Fibroblast of lung (primary cell): Measurements from ENCODE around the gene CETN1. TPM values are rescaled to one million over a fixed set of nuclear protein-coding genes. Genes with fewer than 3 reads are reported as not detected.

ENCODE experiments used
- DNase-seq, 2 donors: peaks; one replicate each; pipeline versions ENCODE4 v3.0.0 to v3.0.0-alpha.2; 2010; ENCODE audit warnings: low read depth in 2 of 2
- H2AFZ ChIP-seq: 2 replicates; pipeline ENCODE4 v1.5.1; 2012; ENCODE audit warnings: low read length, control low read depth, inconsistent platforms
- H3K27ac ChIP-seq: 2 replicates; pipeline ENCODE4 v1.5.1; 2011; ENCODE audit warnings: low read length, control low read depth; ENCODE audit not compliant: insufficient read depth
- H3K27me3 ChIP-seq: 2 replicates; pipeline ENCODE4 v1.5.1; 2011; ENCODE audit warnings: mild to moderate bottlenecking, low read length; ENCODE audit not compliant: control insufficient read depth, insufficient read depth
- H3K36me3 ChIP-seq: 2 replicates; pipeline ENCODE4 v1.5.1; 2011; ENCODE audit warnings: low read length; ENCODE audit not compliant: control insufficient read depth, insufficient read depth
- H3K4me1 ChIP-seq: 2 replicates; pipeline ENCODE4 v1.5.1; 2011; ENCODE audit warnings: low read length; ENCODE audit not compliant: control insufficient read depth, insufficient read depth; ENCODE audit errors: extremely low read depth
- H3K4me2 ChIP-seq: 2 replicates; pipeline ENCODE4 v1.5.1; 2011; ENCODE audit warnings: low read length, control low read depth; ENCODE audit not compliant: insufficient read depth; ENCODE audit errors: extremely low read depth
- H3K4me3 ChIP-seq, 4 experiments: fragments of 200-600 bp in 1 of 4; sonication (generic) in 1 of 4; replicated peaks in 1 of 4; 2 replicates each; pipeline ENCODE4 v1.5.1; 2011 to 2016; ENCODE audit warnings: low read length in 4 of 4, low read depth in 3 of 4, mild to moderate bottlenecking in 3 of 4, control low read depth in 2 of 4, inconsistent platforms in 1 of 4, mixed read lengths in 1 of 4; ENCODE audit not compliant: insufficient read depth in 1 of 4; ENCODE audit errors: control extremely low read depth in 1 of 4
- H3K79me2 ChIP-seq: 2 replicates; pipeline ENCODE4 v1.5.1; 2012; ENCODE audit warnings: mild to moderate bottlenecking, low read length, inconsistent platforms; ENCODE audit not compliant: control insufficient read depth, insufficient read depth
- H3K9ac ChIP-seq: 2 replicates; pipeline ENCODE4 v1.5.1; 2011; ENCODE audit warnings: mild to moderate bottlenecking, low read length, control low read depth; ENCODE audit not compliant: insufficient read depth
- H3K9me3 ChIP-seq: 2 replicates; pipeline ENCODE4 v1.5.1; 2012; ENCODE audit warnings: low read depth, low read length; ENCODE audit not compliant: control insufficient read depth, insufficient read depth
- H4K20me1 ChIP-seq: 2 replicates; pipeline ENCODE4 v1.5.1; 2011; ENCODE audit warnings: low read length; ENCODE audit not compliant: control insufficient read depth, insufficient read depth; ENCODE audit errors: extremely low read depth
- CTCF ChIP-seq, 2 donors: IDR thresholded peaks in 1 of 2; conservative IDR thresholded peaks in 1 of 2; 1 replicate in 1 of 2; 2 replicates in 1 of 2; pipeline ENCODE4 v1.5.1; 2011 to 2012; ENCODE audit warnings: low read length in 2 of 2, control low read depth in 1 of 2, inconsistent platforms in 1 of 2, low read depth in 1 of 2, mild to moderate bottlenecking in 1 of 2
- EZH2 ChIP-seq: IDR thresholded peaks from 2 replicates; pipeline ENCODE4 v1.5.1; 2012; ENCODE audit warnings: low read length, control low read depth, mild to moderate bottlenecking; ENCODE audit errors: missing control alignments
- polyA plus RNA-seq, 2 donors: library from polyadenylated mRNA; depleted of rRNA in 1 of 2; stranded (reverse) in 1 of 2; unstranded in 1 of 2; fragments of >200 nt; gene quantifications; 2 replicates each; pipeline ENCODE4 v1.2.1, GENCODE V29; 2011 to 2012; ENCODE audit warnings: missing spikeins in 1 of 2
- total RNA-seq: library from RNA; depleted of rRNA; stranded (reverse); fragments of >200 nt; gene quantifications from 2 replicates; pipeline ENCODE4 v1.2.1, GENCODE V29; 2014

The CETN1 gene
- total and polyA plus RNA-seq, 2 donors (not counting 1 experiment from before 2014, with no cell fraction given), result not detected

DNA sequence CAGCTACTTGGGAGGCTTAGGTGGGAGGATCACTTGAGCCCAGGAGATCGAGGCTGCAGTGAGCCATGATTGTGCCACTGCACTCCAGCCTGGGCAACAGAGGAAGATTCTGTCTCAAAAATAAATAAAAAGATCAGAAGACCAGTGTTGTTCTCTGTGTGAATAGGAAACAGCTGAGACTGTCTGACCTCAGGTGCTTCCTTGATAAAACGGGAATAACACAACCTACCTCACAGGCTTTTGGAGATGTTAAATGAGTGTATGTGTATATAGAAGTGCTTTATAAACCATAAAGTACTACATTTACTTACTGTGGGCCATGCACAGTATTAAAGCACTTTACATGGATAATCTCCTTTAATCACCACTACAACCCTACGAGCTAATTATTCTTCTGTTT is 9.9 kb upstream of the CETN1 start:
- Histone ChIP-seq H4K20me1 (no peaks in the 10 kb centered on the region), H3K4me3 (no peak overlapping the region), H3K4me2 (no peak overlapping the region), H3K9me3 (no peaks in the 10 kb centered on the region), H3K27ac (no peak overlapping the region), H3K27me3 (peaks cover 4% of the 10 kb centered on the region), H3K36me3 (no peaks in the 10 kb centered on the region), H3K79me2 (no peaks in the 10 kb centered on the region), H3K9ac (no peak overlapping the region), H2AFZ (no peak overlapping the region), H3K4me1 (no peaks in the 10 kb centered on the region)
- DNase-seq, result no peak
- no peak for TF ChIP-seq CTCF (conservative IDR thresholded peaks at IDR 0.05 in 1 of 2, IDR thresholded peaks at IDR 0.05 in 1 of 2; ENCODE audit: low read depth in 1 of 2, low read length in 2 of 2)
- no peak for TF ChIP-seq EZH2

GRCh38 chr18:570697-571096 is 9.5 kb upstream of the CETN1 start:
- no peak for DNase-seq
- Histone ChIP-seq H3K27me3 (peaks cover 4% of the 10 kb centered on the region), H3K79me2 (no peaks in the 10 kb centered on the region), H3K9ac (no peak overlapping the region), H3K4me2 (no peak overlapping the region), H2AFZ (no peak overlapping the region), H3K9me3 (no peaks in the 10 kb centered on the region), H3K4me3 (no peak overlapping the region), H4K20me1 (no peaks in the 10 kb centered on the region), H3K4me1 (no peaks in the 10 kb centered on the region), H3K36me3 (no peaks in the 10 kb centered on the region), H3K27ac (no peak overlapping the region)
- TF ChIP-seq EZH2 (no peak), CTCF (conservative IDR thresholded peaks at IDR 0.05 in 1 of 2, IDR thresholded peaks at IDR 0.05 in 1 of 2; ENCODE audit: low read depth in 1 of 2, low read length in 2 of 2) (no peak)

- no peak overlapping the region for H3K9ac ChIP-seq
- no peak overlapping the region for H3K27ac ChIP-seq
- no peaks in the 10 kb centered on the region for H3K36me3 ChIP-seq
- no peak for TF ChIP-seq EZH2
- no peak for TF ChIP-seq CTCF (conservative IDR thresholded peaks at IDR 0.05 in 1 of 2, IDR thresholded peaks at IDR 0.05 in 1 of 2; ENCODE audit: low read depth in 1 of 2, low read length in 2 of 2)
- no peaks in the 10 kb centered on the region for H4K20me1 ChIP-seq
- H3K4me2 ChIP-seq, result no peak overlapping the region
- H3K9me3 ChIP-seq, result no peaks in the 10 kb centered on the region
- H3K4me3 ChIP-seq, result no peak overlapping the region
- DNase-seq, result no peak
- no peaks in the 10 kb centered on the region for H3K79me2 ChIP-seq
- H3K4me1 ChIP-seq, result no peaks in the 10 kb centered on the region
- H2AFZ ChIP-seq, result no peak overlapping the region
- H3K27me3 ChIP-seq, result peaks cover 4% of the 10 kb centered on the region
These were observed 7.9 kb upstream of the CETN1 start for GRCh38 chr18:572091-572830.
